Type B pancreatic cell (in vitro differentiated cells): ENCODE measurements around the gene DOCK1. TPM values are rescaled to one million over a fixed set of nuclear protein-coding genes. Genes with fewer than 3 reads are reported as not detected.

Source experiments
- DNase-seq: peaks from one replicate; pipeline ENCODE4 v3.0.0; 2021; ENCODE audit warnings: mixed read lengths; ENCODE audit not compliant: unreplicated experiment; ENCODE audit errors: extremely low spot score
- H3K27ac Mint-ChIP-seq: 2 replicates; pipeline ENCODE4 v1.8.0; 2021; ENCODE audit warnings: mild to moderate bottlenecking, mixed read lengths
- H3K27me3 Mint-ChIP-seq: 2 replicates; pipeline ENCODE4 v1.8.0; 2021; ENCODE audit warnings: mixed read lengths
- H3K36me3 Mint-ChIP-seq: 2 replicates; pipeline ENCODE4 v1.8.0; 2021; ENCODE audit warnings: mixed read lengths
- H3K4me1 Mint-ChIP-seq: one replicate; pipeline ENCODE4 v1.8.0; 2021; ENCODE audit warnings: mixed read lengths; ENCODE audit not compliant: unreplicated experiment
- H3K4me3 Mint-ChIP-seq: 2 replicates; pipeline ENCODE4 v1.8.0; 2021; ENCODE audit warnings: mild to moderate bottlenecking, mixed read lengths
- H3K9me3 Mint-ChIP-seq: 2 replicates; pipeline ENCODE4 v1.8.0; 2021; ENCODE audit warnings: mixed read lengths
- CTCF ChIP-seq: fragments of 200-600 bp; sonication (generic); conservative IDR thresholded peaks from 2 replicates; pipeline ENCODE4 v1.5.0; 2021; ENCODE audit warnings: antibody characterized with exemption, mild to moderate bottlenecking
- total RNA-seq: library from RNA; stranded (reverse); gene quantifications from 2 replicates; pipeline ENCODE4 v1.2.1, GENCODE V29; 2021; ENCODE audit warnings: low replicate concordance

DOCK1 gene
- total RNA-seq, 1 donor from 2014 or later: 67.4 TPM

- H3K27me3 Mint-ChIP-seq: no peaks in the 10 kb centered on the region
- H3K9me3 Mint-ChIP-seq: no peaks in the 10 kb centered on the region
- DNase-seq: no peak
- TF ChIP-seq CTCF: no peak
- no peak overlapping the region for H3K4me3 Mint-ChIP-seq
- H3K4me1 Mint-ChIP-seq: peaks cover 22% of the 10 kb centered on the region
- H3K36me3 Mint-ChIP-seq: peaks cover 26% of the 10 kb centered on the region
- no peak overlapping the region for H3K27ac Mint-ChIP-seq
Observed at GRCh38 chr10:126917375-126917774, 12.1 kb downstream of the DOCK1 start.

- Mint-ChIP-seq H3K9me3 (no peaks in the 10 kb centered on the region), H3K4me3 (no peak overlapping the region), H3K27me3 (no peaks in the 10 kb centered on the region), H3K36me3 (peaks cover 26% of the 10 kb centered on the region), H3K27ac (no peak overlapping the region), H3K4me1 (peaks cover 19% of the 10 kb centered on the region)
- no peak for TF ChIP-seq CTCF
- no peak for DNase-seq
Observed at GRCh38 chr10:126917975-126918908, 13.0 kb downstream of the DOCK1 start.

GRCh38 chr10:126919426-126919825 lies 14.2 kb downstream of the DOCK1 start:
- no peaks in the 10 kb centered on the region for H3K9me3 Mint-ChIP-seq
- peaks cover 22% of the 10 kb centered on the region for H3K36me3 Mint-ChIP-seq
- no peak for DNase-seq
- no peak for TF ChIP-seq CTCF
- H3K4me3 Mint-ChIP-seq: no peak overlapping the region
- H3K27me3 Mint-ChIP-seq: no peaks in the 10 kb centered on the region
- H3K4me1 Mint-ChIP-seq: peaks cover 18% of the 10 kb centered on the region
- no peak overlapping the region for H3K27ac Mint-ChIP-seq

- H3K36me3 Mint-ChIP-seq: peaks cover 17% of the 10 kb centered on the region
- H3K27me3 Mint-ChIP-seq: no peaks in the 10 kb centered on the region
- H3K27ac Mint-ChIP-seq: no peak overlapping the region
- TF ChIP-seq CTCF: no peak
- DNase-seq: no peak
- H3K9me3 Mint-ChIP-seq: no peaks in the 10 kb centered on the region
- H3K4me1 Mint-ChIP-seq: peaks cover 27% of the 10 kb centered on the region
- H3K4me3 Mint-ChIP-seq: no peak overlapping the region
Observed at GRCh38 chr10:126921162-126921561, 15.9 kb downstream of the DOCK1 start.

GRCh38 chr10:126921974-126922525 lies 16.8 kb downstream of the DOCK1 start:
- Mint-ChIP-seq H3K27ac (no peak overlapping the region), H3K36me3 (peaks cover 26% of the 10 kb centered on the region), H3K27me3 (no peaks in the 10 kb centered on the region), H3K4me1 (peaks cover 27% of the 10 kb centered on the region), H3K9me3 (no peaks in the 10 kb centered on the region), H3K4me3 (no peak overlapping the region)
- TF ChIP-seq CTCF: no peak
- no peak for DNase-seq
